Muscle of back (tissue), 11 donors: ENCODE data around the gene ECT2L. TPM values are rescaled to one million over a fixed set of nuclear protein-coding genes. Genes with fewer than 3 reads are reported as not detected.
"Not testable (repeated sequence)": the region's sequence is repeated elsewhere in the genome, so short reads cannot be mapped to it uniquely, and the experiment has no call there.

Experiments
- DNase-seq, 3 donors: peaks; one replicate each; pipeline versions ENCODE4 v3.0.0 to v3.0.0-alpha.2; 2013
- polyA plus RNA-seq, 10 donors: library from polyadenylated mRNA; unstranded; fragments of 120-200 nt; gene quantifications; one replicate each; pipeline ENCODE4 v1.2.1, GENCODE V29; 2013; ENCODE audit not compliant: insufficient read length in 10 of 10

ECT2L gene
- polyA plus RNA-seq, 10 donors = 0.05 to 0.71 (median 0.23) TPM

DNA sequence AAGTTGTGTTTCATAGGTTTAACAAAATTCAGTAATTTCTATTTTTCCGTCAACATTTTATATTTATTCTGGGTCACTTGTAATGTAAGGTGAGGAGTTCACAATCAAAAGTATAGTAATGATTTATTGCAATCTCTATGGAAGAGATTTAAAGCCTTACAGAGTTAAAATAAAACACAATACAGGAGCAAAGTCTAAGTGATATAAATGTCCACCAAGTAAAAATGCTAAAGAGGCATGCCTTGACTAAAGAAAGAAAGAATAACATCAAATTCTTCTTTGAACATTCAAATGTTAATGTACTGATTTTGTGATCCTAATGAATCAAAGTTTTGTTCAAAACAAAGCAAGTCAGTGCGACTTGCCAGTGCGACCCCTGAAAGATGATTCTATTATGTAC is 130.7 kb downstream of the ECT2L start:
- no peak for DNase-seq

DNA sequence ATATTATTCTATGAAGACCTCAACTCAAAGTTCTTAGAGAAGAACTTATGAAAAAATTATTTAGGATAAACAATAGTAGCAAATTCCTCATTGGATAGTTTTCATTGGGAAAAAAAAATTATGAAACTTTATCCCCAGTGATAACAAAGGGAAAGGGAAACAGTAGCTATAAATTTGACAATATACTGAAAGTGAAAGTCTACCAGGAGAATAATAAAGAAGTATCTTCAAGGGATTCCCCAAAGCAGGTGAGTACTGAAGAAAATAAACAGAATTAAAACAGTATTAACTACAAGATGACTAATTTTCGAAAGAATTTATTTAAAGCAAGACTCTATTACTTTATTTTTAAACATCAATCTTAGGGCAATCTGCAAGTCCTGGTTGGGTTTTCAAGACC is 135.8 kb downstream of the ECT2L start:
- no peak for DNase-seq

DNA sequence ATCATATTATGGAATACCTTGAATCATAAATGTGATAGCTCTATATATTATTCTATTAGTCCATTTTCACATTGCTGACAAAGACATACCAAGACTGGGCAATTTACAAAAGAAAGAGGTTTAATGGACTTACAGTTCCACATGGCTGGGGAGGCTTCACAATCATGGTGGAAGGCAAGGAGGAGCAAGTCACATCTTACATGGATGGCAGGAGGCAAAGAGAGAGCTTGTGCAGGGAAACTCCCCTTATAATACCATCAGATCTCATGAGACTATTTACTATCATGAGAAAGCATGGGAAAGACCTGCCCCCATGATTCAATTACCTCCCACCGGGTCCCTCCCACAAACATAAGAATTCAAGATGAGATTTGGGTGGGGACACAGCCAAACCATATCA is 141.0 kb downstream of the ECT2L start:
- DNase-seq = not testable (repeated sequence)

DNA sequence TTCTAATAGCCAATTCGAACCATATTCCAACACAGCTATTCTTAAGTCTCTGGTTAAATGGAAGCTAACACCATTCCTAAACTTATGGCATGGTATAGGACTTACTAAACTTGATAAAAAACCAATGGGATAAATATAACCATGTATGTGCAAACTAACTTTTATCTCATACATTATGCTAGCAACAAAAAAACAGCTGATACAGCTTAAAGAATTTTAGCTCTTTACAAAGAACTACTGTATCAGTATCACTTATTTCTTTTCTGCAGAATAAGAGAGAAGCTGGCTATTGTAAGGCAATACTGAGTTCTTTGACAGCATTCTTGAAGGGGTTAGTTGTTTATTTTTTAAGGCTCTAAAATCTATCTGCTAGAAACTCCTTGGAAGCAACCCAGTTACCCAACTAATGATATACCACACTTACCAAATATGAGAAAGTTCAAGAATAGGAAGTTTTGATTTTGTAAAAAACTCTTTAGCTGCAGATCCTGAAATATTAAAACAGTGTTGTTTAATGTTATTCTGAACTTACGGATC is 147.3 kb downstream of the ECT2L start:
- no peak for DNase-seq

DNA sequence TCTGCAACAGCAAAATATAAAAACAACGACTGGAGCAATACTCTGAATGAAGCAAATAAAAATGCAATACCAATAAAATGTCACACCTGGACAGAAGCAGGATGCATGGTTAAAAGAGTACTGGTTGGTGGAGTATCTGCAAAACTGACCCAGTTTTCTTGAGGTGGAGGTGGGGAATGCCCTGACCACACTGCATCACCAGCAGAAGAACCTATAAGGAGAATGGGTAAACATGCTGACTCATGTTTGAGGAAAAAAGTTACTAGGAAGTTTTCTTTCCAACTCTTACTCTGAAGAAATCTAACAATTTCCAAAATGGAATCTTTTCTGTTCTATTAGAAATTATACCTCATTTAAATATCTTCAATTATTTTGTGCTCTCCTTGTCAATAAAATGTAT is 148.5 kb downstream of the ECT2L start:
- DNase-seq = no peak

DNA sequence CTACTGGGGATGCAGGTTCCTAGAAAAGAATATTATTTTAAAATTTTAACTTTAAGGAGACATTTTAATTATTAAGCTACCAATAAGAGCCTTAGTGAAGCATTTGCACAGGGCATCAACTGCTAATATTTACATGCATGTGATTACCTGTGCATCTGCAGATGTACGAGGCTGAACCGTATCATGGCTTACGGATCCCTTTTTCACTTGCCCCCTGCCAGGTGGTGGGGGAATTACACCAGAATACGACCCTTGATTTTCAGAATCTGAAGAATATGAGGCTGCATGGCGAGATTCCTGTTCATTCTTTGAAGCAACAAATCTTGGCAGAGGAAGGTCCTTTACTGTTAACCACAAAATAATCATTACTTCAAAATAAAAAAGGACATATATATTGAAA is 149.5 kb downstream of the ECT2L start:
- DNase-seq = no peak

DNA sequence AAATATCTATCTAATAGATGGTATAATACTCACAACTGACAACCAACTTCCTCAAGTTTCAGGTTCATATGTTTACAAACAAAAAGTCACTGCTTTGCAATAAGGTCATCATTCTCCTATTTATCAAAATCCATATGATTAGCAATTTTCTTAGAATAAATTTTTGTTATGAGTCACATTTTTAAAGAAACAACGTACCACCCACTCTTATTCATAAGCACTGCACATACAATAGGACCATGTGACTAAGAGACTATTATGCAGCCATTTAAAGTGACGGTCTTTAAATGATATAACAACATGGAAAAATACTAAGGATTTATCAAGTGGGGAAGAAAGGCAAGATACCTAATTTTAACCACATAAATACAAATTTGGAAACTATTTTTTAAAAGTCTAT is 152.1 kb downstream of the ECT2L start:
- no peak for DNase-seq

DNA sequence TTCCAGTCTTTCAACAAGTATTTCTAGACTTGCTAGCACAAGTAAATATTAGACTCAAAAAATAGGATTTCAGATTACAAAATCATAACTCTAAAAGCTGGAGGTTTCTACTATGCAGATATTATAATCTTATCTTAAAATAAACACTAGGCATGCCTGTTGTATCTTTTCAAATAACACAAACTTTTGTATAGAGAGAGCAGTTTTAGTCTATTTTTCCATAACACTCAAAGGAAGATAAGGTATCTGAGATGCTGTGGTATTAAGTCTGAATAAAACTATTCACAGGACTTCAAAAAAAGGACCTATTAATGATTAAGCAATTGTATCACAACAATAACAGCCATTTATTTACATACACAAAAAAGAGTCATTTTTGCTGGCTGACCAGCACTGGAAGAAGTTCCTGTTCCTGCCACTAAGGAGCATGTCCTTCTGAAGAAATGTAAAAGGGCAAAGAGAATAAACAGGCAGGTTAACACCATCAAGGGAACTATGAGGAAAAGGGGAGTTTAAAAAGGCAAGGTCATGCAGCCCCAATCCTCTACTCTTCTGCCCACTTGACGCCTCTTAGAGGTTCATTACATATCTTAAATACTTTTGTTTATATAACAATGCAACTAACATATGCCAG is 152.8 kb downstream of the ECT2L start:
- no peak for DNase-seq

DNA sequence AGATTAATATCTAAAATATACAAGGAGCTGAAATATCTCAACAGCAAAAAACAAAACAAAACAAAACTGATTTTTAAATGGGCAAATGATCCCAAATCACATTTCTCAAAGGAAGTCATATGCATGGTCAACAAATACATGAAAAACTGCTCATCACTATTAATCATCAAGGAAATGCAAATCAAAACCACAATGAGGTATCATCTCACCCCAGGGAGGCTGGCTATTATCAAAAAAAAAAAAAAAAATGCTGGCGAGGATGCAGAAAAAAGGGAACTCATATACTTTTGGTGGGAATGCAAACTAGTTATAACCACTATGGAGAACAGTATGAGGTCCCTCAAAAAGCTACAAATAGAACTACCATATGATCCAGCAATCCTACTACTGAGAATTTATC is 157.6 kb downstream of the ECT2L start:
- no peak for DNase-seq

Other genes with a start within 250 kb of the ECT2L start
- 10 to 100 TPM in 8 of 10 donors, 1 to 10 TPM in 2; 8.7 to 14.1 (median 10.8) TPM for gene CCDC28A, start 22.3 kb upstream of the ECT2L start, polyA plus RNA-seq
- gene REPS1, start 192.2 kb downstream of the ECT2L start, polyA plus RNA-seq = 10 to 100 TPM; 34.1 to 57.7 (median 45.6) TPM
- gene ABRACL, start 232.7 kb downstream of the ECT2L start, polyA plus RNA-seq = 10 to 100 TPM; 14.0 to 43.4 (median 18.8) TPM